Skeletal muscle satellite cell (primary cell): ENCODE results near the gene LYRM4.
"Not testable (repeated sequence)": the region's sequence is repeated elsewhere in the genome, so short reads cannot be mapped to it uniquely, and the experiment has no call there.

Source experiments
- H3K27me3 ChIP-seq: 2 replicates; pipeline ENCODE4 v1.7.0; 2013; ENCODE audit warnings: low read length; ENCODE audit not compliant: control insufficient read depth, insufficient read depth
- H3K36me3 ChIP-seq: 2 replicates; pipeline ENCODE4 v1.7.0; 2013; ENCODE audit warnings: mild to moderate bottlenecking, control low read depth, low read length; ENCODE audit not compliant: insufficient read depth
- H3K4me1 ChIP-seq: 2 replicates; pipeline ENCODE4 v1.7.0; 2013; ENCODE audit warnings: low read length; ENCODE audit not compliant: control insufficient read depth, insufficient read depth
- H3K4me2 ChIP-seq: 2 replicates; pipeline ENCODE4 v1.7.0; 2013; ENCODE audit warnings: mild to moderate bottlenecking, low read length
- H3K4me3 ChIP-seq: 2 replicates; pipeline ENCODE4 v1.7.0; 2013; ENCODE audit warnings: low read length
- H3K9ac ChIP-seq: 2 replicates; pipeline ENCODE4 v1.7.0; 2013; ENCODE audit warnings: mild to moderate bottlenecking, low read depth, low read length, moderate library complexity
- H3K9me3 ChIP-seq: replicated peaks from 2 replicates; pipeline ENCODE4 v1.7.0; 2013; ENCODE audit warnings: mild to moderate bottlenecking, control low read depth, low read length
- small RNA-seq: library from RNA; depleted of rRNA; stranded (forward); fragments of <200 nt; gene quantifications from one replicate; pipeline ENCODE3, GENCODE V24; 2012

Gene LYRM4

DNA sequence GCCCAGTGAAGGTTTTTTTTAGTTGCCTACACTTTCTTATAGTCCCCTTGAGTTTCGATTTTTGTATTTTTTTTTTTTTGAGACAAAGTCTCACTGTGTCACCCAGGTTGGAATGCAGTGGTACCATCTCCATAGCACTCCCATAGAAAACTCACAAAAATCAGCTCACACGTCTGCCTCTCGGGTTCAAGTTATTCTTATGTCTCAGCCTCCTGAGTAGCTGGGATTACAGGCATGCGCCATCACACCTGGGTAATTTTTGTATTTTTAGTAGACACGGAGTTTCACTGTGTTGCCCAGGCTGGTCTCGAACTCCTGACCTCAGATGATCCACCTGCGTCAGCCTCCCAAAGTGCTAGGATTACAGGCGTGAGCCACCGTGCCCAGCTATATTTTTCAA lies 200.3 kb downstream of the LYRM4 start:
- not testable (repeated sequence) for H3K4me2 ChIP-seq, H3K27me3 ChIP-seq, H3K36me3 ChIP-seq, H3K4me1 ChIP-seq, H3K9ac ChIP-seq, H3K4me3 ChIP-seq, H3K9me3 ChIP-seq

DNA sequence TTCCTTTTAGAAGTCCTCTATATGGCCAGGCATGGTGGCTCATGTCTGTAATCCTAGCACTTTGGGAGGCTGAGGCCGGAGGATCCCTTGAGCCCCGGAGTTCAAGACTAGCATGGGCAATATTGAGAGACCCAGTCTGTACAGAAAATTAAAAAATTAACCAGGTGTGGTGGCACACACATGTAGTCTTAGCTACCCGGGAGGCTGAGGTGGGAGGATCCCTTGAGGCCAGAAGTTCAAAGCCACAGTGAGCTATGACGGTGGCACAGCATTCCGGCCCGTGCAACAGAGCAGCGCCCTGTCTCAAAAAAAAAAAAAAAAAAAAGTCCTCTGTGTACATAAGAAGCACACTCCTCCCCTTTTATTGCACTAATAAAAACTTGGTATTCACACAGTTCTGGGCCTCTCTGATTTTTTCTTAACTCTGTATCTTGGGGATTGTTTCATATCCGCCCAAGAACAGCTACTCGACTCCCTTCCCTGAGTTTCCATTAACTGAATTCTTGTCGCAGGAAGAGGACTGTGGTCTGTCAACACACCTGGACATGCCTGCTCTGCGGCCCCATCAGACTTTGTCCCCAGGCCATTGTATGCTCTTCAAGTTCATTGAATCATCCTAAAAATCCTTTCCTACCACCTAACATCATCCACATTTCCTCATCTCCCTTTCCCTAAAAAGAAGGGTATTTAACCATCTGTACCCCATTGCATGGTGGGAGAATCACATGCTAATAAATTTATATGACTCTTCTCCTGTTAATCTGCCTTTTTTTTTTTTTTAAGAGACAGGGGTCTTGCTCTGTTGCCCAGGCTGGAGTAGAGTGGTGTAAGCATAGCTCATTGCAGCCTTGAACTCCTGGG lies 201.5 kb downstream of the LYRM4 start:
- Histone ChIP-seq H3K36me3 (no peaks in the 10 kb centered on the region), H3K27me3 (no peaks in the 10 kb centered on the region), H3K9me3 (no peaks in the 10 kb centered on the region), H3K4me3 (no peak overlapping the region), H3K9ac (no peak overlapping the region), H3K4me1 (no peaks in the 10 kb centered on the region), H3K4me2 (no peak overlapping the region)

Small RNA genes lying within 50 kb of the gene (small RNA-seq; reads per million reads assigned to genes)
- 0.21 reads per million for gene MIR3691
